ENCODE results near the gene DDAH1. TPM values are rescaled to one million over a fixed set of nuclear protein-coding genes. Genes with fewer than 3 reads are reported as not detected.
"Not testable (repeated sequence)": the region's sequence is repeated elsewhere in the genome, so short reads cannot be mapped to it uniquely, and the experiment has no call there.

The DDAH1 gene
- total and polyA plus RNA-seq, 2 donors (not counting 3 experiments of a cell fraction or from before 2014, with no cell fraction given), result 44.0 to 75.2 TPM

DNA sequence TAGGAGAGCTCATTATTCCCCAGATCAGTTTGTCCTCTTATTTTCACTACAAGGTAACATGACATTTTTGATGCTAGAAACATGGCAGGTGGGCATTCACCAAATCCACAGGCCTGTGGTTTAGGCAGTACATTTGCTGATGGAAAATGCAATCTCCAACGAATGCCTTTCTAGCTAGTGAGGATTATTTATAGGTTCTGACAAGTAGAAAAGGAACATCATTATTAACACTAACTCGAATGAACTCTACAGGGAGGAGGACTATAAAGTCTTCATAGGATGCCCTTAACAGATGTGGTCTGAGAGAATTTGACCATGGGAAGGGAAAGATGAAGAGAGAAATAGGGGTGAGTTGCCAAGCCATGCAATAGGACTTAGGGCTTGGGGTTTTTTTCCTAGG, 117.1 kb downstream of the DDAH1 start:
- Histone ChIP-seq H4K20me1 (replicated peaks; ENCODE audit: control insufficient read depth, extremely low read depth, insufficient read depth, low read length) (no peaks in the 10 kb centered on the region), H3K9ac (replicated peaks; ENCODE audit: extremely low read depth, insufficient read depth, low read length) (no peak overlapping the region), H3K4me2 (ENCODE audit: insufficient read depth, low read length) (no peak overlapping the region), H3K27ac (ENCODE audit: insufficient read depth, low read depth, low read length) (no peak overlapping the region), H3K4me1 (ENCODE audit: control insufficient read depth, extremely low read depth, insufficient read depth, low read length) (peaks cover 31% of the 10 kb centered on the region), H3K4me3 (replicated peaks in 1 of 3; ENCODE audit: insufficient read depth in 1 of 3, low read depth in 1 of 3, low read length in 3 of 3) (no peak overlapping the region), H3K9me1 (replicated peaks; ENCODE audit: control insufficient read depth, extremely low read depth, insufficient read depth, low read length) (no peaks in the 10 kb centered on the region), H3K36me3 (ENCODE audit: control insufficient read depth in 2 of 2, extremely low read depth in 1 of 2, insufficient read depth in 2 of 2, low read length in 2 of 2) (peaks cover 4 to 14% of the 10 kb centered on the region in 2 experiments), H2AFZ (ENCODE audit: low read depth, low read length) (no peak overlapping the region), H3K79me2 (ENCODE audit: control insufficient read depth, insufficient read depth, low read length) (peaks cover 16% of the 10 kb centered on the region), H3K27me3 (ENCODE audit: control insufficient read depth in 2 of 2, insufficient read depth in 2 of 2, low read length in 2 of 2) (no peaks in the 10 kb centered on the region), H3K9me3 (replicated peaks; ENCODE audit: control insufficient read depth, insufficient read depth, low read length) (no peaks in the 10 kb centered on the region)
- intact Hi-C loops (cut with micrococcal nuclease), result no loop called here
- dilution Hi-C loops (cut with MboI; ENCODE audit: extremely low pct_ligation_motif_present, low sequenced_read_pairs), result no loop called here
- TF ChIP-seq FOS (IDR thresholded peaks at IDR 0.05; ENCODE audit: borderline replicate concordance, insufficient read depth, low read length), result no peak
- TF ChIP-seq POLR2AphosphoS5 (IDR thresholded peaks at IDR 0.05; ENCODE audit: insufficient read depth, low read depth, low read length), result no peak
- no peak for TF ChIP-seq POLR2A (IDR thresholded peaks at IDR 0.05; ENCODE audit: low read depth, low read length)
- no peak for TF ChIP-seq EZH2 (IDR thresholded peaks at IDR 0.05; ENCODE audit: borderline replicate concordance, low read depth, low read length, severe bottlenecking)
- TF ChIP-seq, protein P1, sequence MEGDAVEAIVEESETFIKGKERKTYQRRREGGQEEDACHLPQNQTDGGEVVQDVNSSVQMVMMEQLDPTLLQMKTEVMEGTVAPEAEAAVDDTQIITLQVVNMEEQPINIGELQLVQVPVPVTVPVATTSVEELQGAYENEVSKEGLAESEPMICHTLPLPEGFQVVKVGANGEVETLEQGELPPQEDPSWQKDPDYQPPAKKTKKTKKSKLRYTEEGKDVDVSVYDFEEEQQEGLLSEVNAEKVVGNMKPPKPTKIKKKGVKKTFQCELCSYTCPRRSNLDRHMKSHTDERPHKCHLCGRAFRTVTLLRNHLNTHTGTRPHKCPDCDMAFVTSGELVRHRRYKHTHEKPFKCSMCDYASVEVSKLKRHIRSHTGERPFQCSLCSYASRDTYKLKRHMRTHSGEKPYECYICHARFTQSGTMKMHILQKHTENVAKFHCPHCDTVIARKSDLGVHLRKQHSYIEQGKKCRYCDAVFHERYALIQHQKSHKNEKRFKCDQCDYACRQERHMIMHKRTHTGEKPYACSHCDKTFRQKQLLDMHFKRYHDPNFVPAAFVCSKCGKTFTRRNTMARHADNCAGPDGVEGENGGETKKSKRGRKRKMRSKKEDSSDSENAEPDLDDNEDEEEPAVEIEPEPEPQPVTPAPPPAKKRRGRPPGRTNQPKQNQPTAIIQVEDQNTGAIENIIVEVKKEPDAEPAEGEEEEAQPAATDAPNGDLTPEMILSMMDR (IDR thresholded peaks at IDR 0.05; ENCODE audit: extremely low read depth in 1 of 2, insufficient read depth in 1 of 2, low read depth in 1 of 2, low read length in 2 of 2), result no peak
- TF ChIP-seq JUN (IDR thresholded peaks at IDR 0.05; ENCODE audit: borderline replicate concordance, insufficient read depth, insufficient read length, low read depth), result no peak
- no peak for TF ChIP-seq MYC (IDR thresholded peaks at IDR 0.05; ENCODE audit: low read depth, low read length)
- no peak for TF ChIP-seq GATA2 (IDR thresholded peaks at IDR 0.05; ENCODE audit: insufficient read depth, insufficient read length, low read depth, low read length)
- TF ChIP-seq, protein P2, sequence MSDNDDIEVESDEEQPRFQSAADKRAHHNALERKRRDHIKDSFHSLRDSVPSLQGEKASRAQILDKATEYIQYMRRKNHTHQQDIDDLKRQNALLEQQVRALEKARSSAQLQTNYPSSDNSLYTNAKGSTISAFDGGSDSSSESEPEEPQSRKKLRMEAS (IDR thresholded peaks at IDR 0.05; ENCODE audit: insufficient read depth, insufficient read length), result no peak
- no peak for DNase-seq (ENCODE audit: low read depth, low spot score)
- FAIRE-seq, result no peak
- CTCF ChIA-PET, result interaction anchor here (1.2 to 2.4 kb wide), 2 partner anchors 39 kb away, joined by 3 to 9 read pairs; no protein-coding TSS in a partner anchor
- BruUV-seq (replicated peaks), result no TSS peak
- POLR2A ChIA-PET, result no interaction called here

DNA sequence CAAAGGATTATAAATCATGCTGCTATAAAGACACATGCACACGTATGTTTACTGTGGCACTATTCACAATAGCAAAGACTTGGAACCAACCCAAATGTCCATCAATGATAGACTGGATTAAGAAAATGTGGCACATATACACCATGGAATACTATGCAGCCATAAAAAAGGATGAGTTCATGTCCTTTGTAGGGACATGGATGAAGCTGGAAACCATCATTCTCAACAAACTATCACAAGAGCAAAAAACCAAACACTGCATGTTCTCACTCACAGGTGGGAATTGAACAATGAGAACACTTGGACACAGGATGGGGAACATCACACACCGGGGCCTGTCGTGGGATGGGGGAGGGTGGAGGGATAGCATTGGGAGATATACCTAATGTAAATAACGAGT, 117.7 kb downstream of the DDAH1 start:
- H3K9ac ChIP-seq (replicated peaks; ENCODE audit: extremely low read depth, insufficient read depth, low read length); dilution Hi-C loops (cut with MboI; ENCODE audit: extremely low pct_ligation_motif_present, low sequenced_read_pairs); FAIRE-seq; intact Hi-C loops (cut with micrococcal nuclease); H3K9me3 ChIP-seq (replicated peaks; ENCODE audit: control insufficient read depth, insufficient read depth, low read length); BruUV-seq (replicated peaks); H4K20me1 ChIP-seq (replicated peaks; ENCODE audit: control insufficient read depth, extremely low read depth, insufficient read depth, low read length); H3K4me2 ChIP-seq (ENCODE audit: insufficient read depth, low read length); H3K4me3 ChIP-seq (replicated peaks in 1 of 3; ENCODE audit: insufficient read depth in 1 of 3, low read depth in 1 of 3, low read length in 3 of 3); H2AFZ ChIP-seq (ENCODE audit: low read depth, low read length); DNase-seq (ENCODE audit: low read depth, low spot score); H3K9me1 ChIP-seq (replicated peaks; ENCODE audit: control insufficient read depth, extremely low read depth, insufficient read depth, low read length); H3K27me3 ChIP-seq (ENCODE audit: control insufficient read depth in 2 of 2, insufficient read depth in 2 of 2, low read length in 2 of 2); H3K27ac ChIP-seq (ENCODE audit: insufficient read depth, low read depth, low read length); POLR2A ChIA-PET: not testable (repeated sequence)
- peaks cover 37% of the 10 kb centered on the region for H3K4me1 ChIP-seq (ENCODE audit: control insufficient read depth, extremely low read depth, insufficient read depth, low read length)
- H3K79me2 ChIP-seq (ENCODE audit: control insufficient read depth, insufficient read depth, low read length), result peaks cover 20% of the 10 kb centered on the region
- peaks cover 4 to 14% of the 10 kb centered on the region in 2 experiments for H3K36me3 ChIP-seq (ENCODE audit: control insufficient read depth in 2 of 2, extremely low read depth in 1 of 2, insufficient read depth in 2 of 2, low read length in 2 of 2)
- CTCF ChIA-PET, result interaction anchor here (1.9 kb wide), 1 partner anchor 39 kb away, joined by 7 read pairs; no protein-coding TSS in a partner anchor
